HG03575 (cell line): Measurements from ENCODE around the gene DFFB.

Experiments
- ATAC-seq: cut with Tn5 transposase; IDR thresholded peaks from one replicate; pipeline ENCODE4 v1.9.1; 2021; ENCODE audit not compliant: unreplicated experiment, insufficient number of reproducible peaks, low FRiP score; ENCODE audit errors: extremely low read depth

The DFFB gene

GRCh38 chr1:3904006-3904842 is 46.9 kb downstream of the DFFB start:
- no peak for ATAC-seq

- no peak for ATAC-seq
Measured at GRCh38 chr1:3904843-3905185, 47.5 kb downstream of the DFFB start.

DNA sequence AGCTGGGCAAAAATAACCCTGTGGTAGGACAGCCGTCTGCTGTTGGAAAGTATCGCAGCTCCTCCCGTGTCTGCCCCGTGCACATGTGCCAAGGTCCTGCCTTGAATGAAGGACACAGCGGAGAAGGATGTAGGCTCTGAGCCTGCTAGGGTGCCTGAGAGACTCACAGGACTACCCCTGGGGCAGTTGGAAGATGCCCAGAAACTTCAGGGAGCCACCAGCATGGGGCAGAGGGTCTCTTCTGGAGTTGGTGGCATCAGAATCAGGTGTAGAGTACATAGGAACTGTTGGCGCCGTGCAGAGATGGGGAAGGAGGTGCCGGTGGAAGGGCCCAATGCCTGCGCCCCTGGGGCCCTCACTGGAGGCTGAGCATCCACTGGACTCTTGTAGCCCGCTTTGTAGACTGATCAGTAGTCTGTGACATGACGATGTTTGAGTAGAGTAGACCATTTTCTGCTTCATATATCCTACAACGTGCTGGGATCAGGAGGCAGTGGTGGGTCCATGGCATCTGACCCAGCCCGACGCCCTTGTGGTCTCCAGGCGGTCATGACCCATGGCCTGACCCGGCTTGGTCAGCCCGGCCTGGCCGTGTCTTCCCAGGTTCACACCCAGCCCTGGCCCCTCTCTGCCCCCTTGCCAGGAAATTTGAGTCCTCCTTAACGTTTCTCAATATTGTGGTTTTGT is 48.1 kb downstream of the DFFB start:
- no peak for ATAC-seq

- ATAC-seq = no peak
Measured at GRCh38 chr1:3905953-3906671, 48.8 kb downstream of the DFFB start.

- no peak for ATAC-seq
Measured at GRCh38 chr1:3906672-3907020, 49.4 kb downstream of the DFFB start.

GRCh38 chr1:3907031-3907534 is 49.8 kb downstream of the DFFB start:
- ATAC-seq = no peak

DNA sequence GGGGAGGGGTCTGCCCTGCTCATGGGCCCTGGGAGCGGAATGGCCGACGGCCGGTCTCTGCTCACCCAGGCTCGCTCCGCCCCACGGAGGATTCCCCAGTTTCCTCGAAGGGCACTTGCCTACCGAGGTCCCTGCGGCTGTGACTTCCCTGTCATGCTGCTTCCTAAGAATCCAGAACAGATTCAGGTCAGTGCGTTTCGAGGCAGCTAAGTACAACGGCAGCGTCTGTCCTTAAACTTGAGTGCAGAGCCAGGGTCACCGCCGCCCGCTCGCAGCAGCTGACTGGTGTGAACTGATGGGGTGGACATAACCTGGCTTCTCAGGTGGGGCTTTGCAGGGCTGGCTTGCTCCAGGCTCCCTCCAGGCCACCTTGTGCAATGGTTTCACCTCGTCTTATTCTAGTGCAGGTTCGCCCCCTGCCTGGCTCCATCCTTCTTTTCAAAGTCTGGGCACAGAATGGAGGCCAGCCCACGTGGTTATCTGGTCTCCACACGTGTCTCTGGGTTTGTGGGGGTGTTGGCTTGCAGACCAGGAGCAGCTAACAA is 50.4 kb downstream of the DFFB start:
- no peak for ATAC-seq

DNA sequence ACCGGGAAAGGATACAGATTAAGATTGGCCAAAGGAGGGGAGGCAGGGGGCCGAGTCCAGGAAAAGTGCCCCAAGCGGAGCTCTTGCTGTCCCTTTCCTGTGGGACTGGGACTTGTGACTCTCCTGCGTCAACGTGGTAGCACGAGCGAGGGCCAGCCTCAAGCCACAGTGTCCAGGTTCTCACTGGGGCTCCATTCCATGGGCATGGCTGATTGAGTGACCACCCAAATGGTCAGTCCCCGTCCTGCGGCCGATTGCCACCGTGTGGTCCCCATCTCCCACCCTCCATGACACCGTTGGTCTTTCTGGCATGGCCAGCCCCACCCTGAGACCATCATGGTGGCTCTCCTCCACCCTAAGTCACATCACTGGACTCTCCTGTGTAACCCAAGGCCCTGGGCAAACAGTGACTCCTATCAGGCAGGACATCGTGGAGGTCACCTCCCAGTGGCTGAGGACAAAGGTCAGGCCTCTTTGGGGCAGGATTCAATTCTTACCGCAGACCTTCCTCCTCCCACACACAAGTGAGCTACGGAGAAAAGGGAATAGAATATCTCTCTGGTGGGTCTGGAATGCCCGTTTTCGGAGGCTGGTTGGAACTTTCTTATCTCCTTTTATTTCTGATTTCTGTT is 51.7 kb downstream of the DFFB start:
- no peak for ATAC-seq

DNA sequence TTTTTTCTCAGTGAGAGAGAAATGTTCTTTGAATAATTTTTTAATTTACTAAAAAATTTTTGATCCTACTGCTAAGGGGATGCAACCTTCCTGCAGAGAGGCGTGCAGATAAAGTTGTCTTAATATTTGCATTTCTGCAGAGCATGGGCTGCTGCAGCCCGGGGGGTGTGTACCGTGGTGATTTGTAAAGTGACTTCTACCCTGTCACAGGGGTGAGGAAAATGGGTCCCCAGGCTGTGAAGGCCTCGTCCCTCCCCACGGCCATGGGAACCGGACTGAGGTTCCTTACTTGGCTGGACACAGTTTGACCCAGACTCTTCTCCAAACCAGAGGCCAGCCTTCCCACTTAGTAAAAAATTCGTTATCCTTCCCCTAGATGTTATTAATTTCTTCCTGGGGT is 52.3 kb downstream of the DFFB start:
- ATAC-seq = no peak

DNA sequence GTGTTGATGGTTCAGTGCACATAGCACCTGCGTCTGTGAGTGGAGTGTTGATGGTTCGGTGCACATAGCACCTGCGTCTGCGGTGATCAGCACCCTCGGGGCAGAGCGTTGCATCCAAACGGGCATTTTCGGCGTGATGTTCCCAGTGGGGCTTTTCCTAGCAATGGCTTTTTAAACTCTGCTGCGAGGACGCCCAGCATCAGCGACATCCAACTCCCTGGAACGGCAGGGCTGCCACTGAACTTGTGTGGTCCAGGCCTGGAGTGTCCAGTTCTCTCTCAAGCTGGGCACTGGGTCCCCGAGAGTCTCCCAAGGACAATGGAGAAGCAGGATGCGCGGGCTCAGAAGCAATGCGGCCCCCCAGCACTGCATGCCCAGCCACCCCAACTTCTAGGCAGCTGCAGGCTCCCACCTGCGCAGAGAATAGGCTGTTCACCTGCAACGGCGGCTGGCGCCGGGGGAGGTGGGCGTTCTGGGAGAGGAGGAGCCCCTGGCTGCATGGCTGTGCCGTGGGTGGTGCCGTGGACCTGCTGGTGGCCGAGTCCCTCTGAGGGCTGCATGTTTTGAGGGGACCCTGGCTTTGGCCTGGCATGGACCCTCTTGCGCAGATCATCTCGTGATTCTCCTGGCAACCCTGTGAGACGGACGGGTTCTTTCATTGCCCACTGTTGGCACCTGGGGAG is 52.9 kb downstream of the DFFB start:
- ATAC-seq = no peak

GRCh38 chr1:3910857-3911845 is 53.9 kb downstream of the DFFB start:
- ATAC-seq = no peak

DNA sequence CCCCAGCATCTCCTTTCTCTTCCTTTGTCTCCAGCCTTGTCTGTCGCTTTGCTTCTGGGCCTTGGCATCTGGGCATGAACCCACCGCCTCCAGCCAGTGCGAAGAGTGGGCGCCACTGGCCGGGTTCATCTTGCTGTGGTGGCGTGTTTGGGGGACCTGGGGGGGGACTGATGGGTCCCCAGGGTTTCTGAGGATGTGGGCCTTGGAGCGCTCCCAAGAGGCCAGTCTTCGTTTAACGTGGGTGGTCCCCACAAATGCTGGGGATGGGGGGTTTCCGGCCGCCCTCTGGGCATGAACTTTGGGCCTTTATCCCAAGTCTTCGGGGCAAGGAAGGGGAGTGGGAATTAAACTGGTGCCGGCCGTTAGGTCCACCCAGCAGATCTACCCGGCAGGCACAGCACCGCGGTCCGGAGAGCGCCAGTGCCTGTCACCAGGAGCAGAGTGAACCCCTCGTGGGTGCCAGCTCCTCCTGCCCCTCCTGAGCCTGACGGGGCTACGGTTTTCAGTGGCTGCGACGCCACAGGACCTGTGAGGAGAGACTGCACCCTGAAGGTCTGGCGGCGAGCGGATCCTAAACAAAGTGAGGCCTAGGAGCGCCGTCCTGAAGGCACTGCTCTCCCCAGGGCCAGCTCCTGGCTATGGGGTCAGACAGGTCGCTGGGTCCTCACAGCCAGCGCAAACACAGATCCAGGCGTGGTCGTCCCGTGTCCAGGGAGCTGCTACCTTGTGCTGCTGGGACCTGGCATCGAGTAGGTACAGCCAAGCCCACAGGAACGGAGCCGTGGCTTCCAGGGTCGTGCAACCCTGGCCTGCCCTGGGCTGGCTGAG is 54.9 kb downstream of the DFFB start:
- ATAC-seq = no peak

GRCh38 chr1:3912809-3913685 is 55.8 kb downstream of the DFFB start:
- ATAC-seq = no peak

DNA sequence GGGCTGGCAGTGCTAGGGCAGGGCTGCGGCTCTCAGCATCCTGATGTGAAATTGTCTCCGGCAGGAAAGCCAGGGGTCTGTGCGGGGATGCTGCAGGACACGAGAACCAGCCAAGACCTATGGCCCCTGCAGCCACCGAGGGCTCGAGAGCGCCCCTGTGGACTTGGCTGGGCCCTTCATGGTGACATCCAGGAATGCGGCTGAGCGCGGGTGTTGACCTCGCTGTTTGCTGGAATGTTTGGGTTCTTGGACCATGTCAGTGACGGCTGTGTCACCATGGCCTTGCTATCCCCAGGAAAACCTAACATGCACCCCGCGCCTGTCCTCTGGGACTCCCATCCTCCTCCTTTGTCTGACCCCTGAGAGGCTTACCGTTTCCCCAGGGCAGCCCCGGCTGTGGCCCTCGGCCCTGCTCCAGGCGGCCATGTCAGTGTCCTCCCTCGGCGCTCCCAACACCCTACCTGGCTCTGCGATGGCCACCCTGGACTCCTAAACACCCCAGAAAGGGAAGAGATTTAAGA is 57.1 kb downstream of the DFFB start:
- no peak for ATAC-seq

- ATAC-seq = no peak
Measured at GRCh38 chr1:3914911-3915310, 57.6 kb downstream of the DFFB start.
